Endothelial cell of umbilical vein (primary cell): Measurements from ENCODE around the gene SIRT5. TPM values are rescaled to one million over a fixed set of nuclear protein-coding genes. Genes with fewer than 3 reads are reported as not detected.

Experiments
- BruUV-seq: library from RNA; stranded (reverse); fragments of 400-500 nt; replicated peaks from 2 replicates; lab custom pipeline; 2021; lab: Mats Ljungman, UMichigan
- CTCF ChIA-PET: fragments of 300-600, 350-600 bp; sonication (Branson Sonifier 250); formaldehyde crosslinking; loops from one replicate; lab custom pipeline; 2021; ENCODE audit warnings: antibody characterized with exemption, inconsistent platforms; lab: Charles Lee
- POLR2A ChIA-PET: fragments of 300-600, 350-600 bp; sonication (Branson Sonifier 250); formaldehyde crosslinking; loops from one replicate; lab custom pipeline; 2021; ENCODE audit warnings: antibody characterized with exemption, inconsistent platforms; lab: Charles Lee
- DNase-seq: peaks from one replicate; pipeline ENCODE4 v3.0.0-alpha.2; 2011; ENCODE audit warnings: low read depth, low spot score
- FAIRE-seq: peaks from 2 replicates; lab custom pipeline; 2011; peaks lifted over from hg19 to GRCh38; lab: Jason Lieb, UNC
- H2AFZ ChIP-seq: 2 replicates; pipeline ENCODE4 v1.6.0; 2012; ENCODE audit warnings: low read depth, low read length, control low read depth, inconsistent platforms
- H3K27ac ChIP-seq: 2 replicates; pipeline ENCODE4 v1.5.1; 2011; ENCODE audit warnings: low read depth, mild to moderate bottlenecking, control low read depth, low read length, moderate library complexity; ENCODE audit not compliant: insufficient read depth
- H3K27me3 ChIP-seq, 2 experiments: 2 replicates each; pipeline versions ENCODE4 v1.6.0 to v1.6.1; 2011; ENCODE audit warnings: low read length in 2 of 2, mixed read lengths in 1 of 2; ENCODE audit not compliant: control insufficient read depth in 2 of 2, insufficient read depth in 2 of 2
- H3K36me3 ChIP-seq, 2 experiments: 2 replicates in 1 of 2; 3 replicates in 1 of 2; pipeline ENCODE4 v1.5.1; 2011; ENCODE audit warnings: low read length in 2 of 2, mild to moderate bottlenecking in 1 of 2, moderate library complexity in 1 of 2; ENCODE audit not compliant: control insufficient read depth in 2 of 2, insufficient read depth in 2 of 2; ENCODE audit errors: extremely low read depth in 1 of 2
- H3K4me1 ChIP-seq: 3 replicates; pipeline ENCODE4 v1.5.1; 2011; ENCODE audit warnings: mild to moderate bottlenecking, low read length; ENCODE audit not compliant: control insufficient read depth, insufficient read depth; ENCODE audit errors: extremely low read depth
- H3K4me2 ChIP-seq: 2 replicates; pipeline ENCODE4 v1.6.1; 2011; ENCODE audit warnings: low read length, control low read depth, mixed read lengths; ENCODE audit not compliant: insufficient read depth
- H3K4me3 ChIP-seq, 3 experiments: fragments of 200-600 bp in 1 of 3; sonication (generic), shearing (Covaris generic) in 1 of 3; replicated peaks in 1 of 3; 2 replicates each; pipeline ENCODE4 v1.5.1; 2011 to 2016; ENCODE audit warnings: control low read depth in 3 of 3, low read length in 3 of 3, mild to moderate bottlenecking in 2 of 3, inconsistent platforms in 1 of 3, low read depth in 1 of 3, moderate library complexity in 1 of 3; ENCODE audit not compliant: insufficient read depth in 1 of 3
- H3K79me2 ChIP-seq: 2 replicates; pipeline ENCODE4 v1.6.0; 2012; ENCODE audit warnings: low read length, inconsistent platforms; ENCODE audit not compliant: control insufficient read depth, insufficient read depth
- H3K9ac ChIP-seq: replicated peaks from 2 replicates; pipeline ENCODE3; 2011; ENCODE audit warnings: low read length, control low read depth; ENCODE audit not compliant: insufficient read depth; ENCODE audit errors: extremely low read depth
- H3K9me1 ChIP-seq: replicated peaks from 3 replicates; pipeline ENCODE4 v1.6.0; 2011; ENCODE audit warnings: mild to moderate bottlenecking, low read length; ENCODE audit not compliant: control insufficient read depth, insufficient read depth; ENCODE audit errors: extremely low read depth
- H3K9me3 ChIP-seq: replicated peaks from 2 replicates; pipeline ENCODE4 v1.5.1; 2012; ENCODE audit warnings: low read length, inconsistent platforms; ENCODE audit not compliant: control insufficient read depth, insufficient read depth
- H4K20me1 ChIP-seq: replicated peaks from 2 replicates; pipeline ENCODE3; 2011; ENCODE audit warnings: mild to moderate bottlenecking, low read length; ENCODE audit not compliant: control insufficient read depth, insufficient read depth; ENCODE audit errors: extremely low read depth
- CTCF ChIP-seq, 2 donors: IDR thresholded peaks; 1 replicate in 1 of 2; 2 replicates in 1 of 2; pipeline ENCODE4 v1.5.1; 2011; ENCODE audit warnings: low read length in 2 of 2, mild to moderate bottlenecking in 2 of 2, moderate library complexity in 2 of 2, control low read depth in 1 of 2, inconsistent platforms in 1 of 2, low read depth in 1 of 2; ENCODE audit not compliant: insufficient read depth in 1 of 2; ENCODE audit errors: extremely low read depth in 1 of 2
- EZH2 ChIP-seq: IDR thresholded peaks from 2 replicates; pipeline ENCODE4 v1.6.1; 2012; ENCODE audit warnings: borderline replicate concordance, low read depth, mild to moderate bottlenecking, moderate library complexity, low read length, inconsistent platforms; ENCODE audit not compliant: severe bottlenecking
- FOS ChIP-seq: IDR thresholded peaks from 2 replicates; pipeline ENCODE4 v1.6.1; 2011; ENCODE audit warnings: mild to moderate bottlenecking, low read length, moderate library complexity, borderline replicate concordance; ENCODE audit not compliant: insufficient read depth
- GATA2 ChIP-seq: IDR thresholded peaks from 2 replicates; pipeline ENCODE4 v1.7.0; 2011; ENCODE audit warnings: low read depth, mild to moderate bottlenecking, moderate library complexity, mixed read lengths, low read length; ENCODE audit not compliant: insufficient read length, insufficient read depth
- JUN ChIP-seq: IDR thresholded peaks from 2 replicates; pipeline ENCODE4 v1.6.1; 2011; ENCODE audit warnings: borderline replicate concordance, low read depth; ENCODE audit not compliant: insufficient read length, insufficient read depth
- MYC ChIP-seq: IDR thresholded peaks from one replicate; pipeline ENCODE4 v1.6.1; 2011; ENCODE audit warnings: mild to moderate bottlenecking, low read depth, low read length
- POLR2A ChIP-seq: IDR thresholded peaks from 2 replicates; pipeline ENCODE4 v1.6.1; 2012; ENCODE audit warnings: low read depth, mild to moderate bottlenecking, control low read depth, low read length
- POLR2AphosphoS5 ChIP-seq: IDR thresholded peaks from 2 replicates; pipeline ENCODE4 v1.6.1; 2012; ENCODE audit warnings: low read depth, mild to moderate bottlenecking, control low read depth, low read length, moderate library complexity; ENCODE audit not compliant: insufficient read depth
- dilution Hi-C: fragments of 300-500 bp; cut with MboI; formaldehyde crosslinking; loops from one replicate; pipeline ENCODE4 v1.15.0; 2019; ENCODE audit warnings: low sequenced_read_pairs; ENCODE audit not compliant: extremely low pct_ligation_motif_present
- intact Hi-C: fragments of 100-400 bp; cut with micrococcal nuclease; formaldehyde crosslinking; loops from one replicate; pipeline ENCODE4 v1.10.0; 2022
- polyA plus RNA-seq, 4 experiments: library from polyadenylated mRNA; depleted of rRNA in 3 of 4; stranded (reverse) in 3 of 4; unstranded in 1 of 4; fragments of >200 nt; gene quantifications; 2 replicates each; pipeline versions ENCODE4 v1.2.1 to v1.2.3, GENCODE V29; 2011 to 2012; ENCODE audit warnings: missing spikeins in 1 of 4
- total RNA-seq: library from RNA; stranded (reverse); gene quantifications from 2 replicates; pipeline ENCODE4 v1.2.3, GENCODE V29; 2021
- TF ChIP-seq, protein P1 (sequence below): IDR thresholded peaks from 2 replicates; pipeline ENCODE4 v1.6.1; 2011; ENCODE audit not compliant: insufficient read depth, insufficient read length

SIRT5 gene
- total and polyA plus RNA-seq, 2 donors (not counting 3 experiments of a cell fraction or from before 2014, with no cell fraction given): 4.7 to 7.2 TPM

DNA sequence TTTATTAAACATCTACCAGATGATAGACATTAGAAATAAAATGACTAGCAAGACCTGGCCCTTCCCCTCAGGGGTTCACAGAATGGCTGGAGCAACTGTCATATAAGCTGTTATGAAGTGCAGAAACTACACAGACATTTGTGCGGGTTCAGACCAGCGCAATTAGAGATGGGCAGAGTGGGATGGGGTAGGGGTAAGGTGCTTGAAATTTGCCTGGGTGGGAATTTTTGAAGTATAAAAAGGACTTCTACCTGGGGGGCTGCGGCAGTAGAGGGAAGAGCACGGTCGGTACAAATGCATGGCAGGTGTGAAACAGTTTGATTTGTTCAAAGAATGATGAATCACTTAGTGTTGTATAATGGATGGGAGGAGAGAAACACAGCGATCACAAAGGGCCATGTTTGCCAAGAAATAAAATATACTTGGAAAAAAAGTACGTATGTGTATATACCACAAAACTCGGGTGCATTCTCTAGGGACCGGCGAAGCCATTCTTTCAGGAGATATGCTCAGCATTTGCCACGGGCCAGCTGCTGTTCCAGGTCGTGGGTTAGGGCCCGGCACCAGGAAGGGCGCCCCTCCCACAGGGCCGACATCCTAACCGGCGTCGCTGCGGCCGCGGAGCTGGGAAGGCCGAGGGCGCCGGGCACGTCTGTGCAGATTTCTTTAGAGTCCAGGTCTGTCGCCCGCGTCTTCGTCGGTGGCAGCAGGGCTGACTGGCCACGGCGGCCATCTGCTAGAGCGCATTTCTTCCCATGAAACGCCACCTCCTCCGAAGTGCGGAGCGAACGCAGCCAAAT, 39.9 kb downstream of the SIRT5 start:
- no peak for DNase-seq

GRCh38 chr6:13614926-13615791, 40.8 kb downstream of the SIRT5 start, which contains the start of gene NOL7:
NOL7 (plus strand) TSS chr6:13615335; CDS start chr6:13615359, 24 bp downstream.
- Histone ChIP-seq H3K27me3 (no peaks in the 10 kb centered on the region), H4K20me1 (no peaks in the 10 kb centered on the region), H3K27ac (peak within 1 kb of the TSS; percentile 78), H3K4me1 (peaks cover 17% of the 10 kb centered on the region), H3K79me2 (peaks cover 28% of the 10 kb centered on the region), H3K9ac (peak within 1 kb of the TSS; percentile 94), H3K4me3 (peak within 1 kb of the TSS; percentile 89 to 99 (median 98)), H3K9me3 (no peaks in the 10 kb centered on the region), H2AFZ (peak within 1 kb of the TSS; percentile 65), H3K9me1 (no peaks in the 10 kb centered on the region), H3K36me3 (peaks cover 8 to 22% of the 10 kb centered on the region in 2 experiments), H3K4me2 (peak within 1 kb of the TSS; percentile 70)
- intact Hi-C loops: loop anchor here (1.0 to 10.0 kb wide), 10 partner anchors 41 to 980 kb away; partner anchors contain the start of genes GFOD1, MCUR1, SIRT5 and TBC1D7
- POLR2A ChIA-PET: interaction anchor here (0.7 to 2.0 kb wide), 4 partner anchors 40 to 286 kb away, joined by 3 to 7 read pairs (median 5); partner anchors contain the start of genes GFOD1, SIRT5 and TBC1D7
- DNase-seq (peak; percentile 98), FAIRE-seq (peak; percentile 82)
- no TSS peak for BruUV-seq
- dilution Hi-C loops: no loop called here
- CTCF ChIA-PET: interaction anchor here (0.8 to 3.4 kb wide), 29 partner anchors 10 to 703 kb away, joined by 3 to 42 read pairs (median 5); partner anchors contain the start of genes GFOD1, RANBP9, SIRT5 and TBC1D7
- no peak for TF ChIP-seq JUN
- no peak for TF ChIP-seq GATA2
- TF ChIP-seq CTCF (IDR thresholded peaks at IDR 0.05; ENCODE audit: extremely low read depth in 1 of 2, insufficient read depth in 1 of 2, low read depth in 1 of 2, low read length in 2 of 2): peak; percentile 97 to 98
- TF ChIP-seq, protein P1, sequence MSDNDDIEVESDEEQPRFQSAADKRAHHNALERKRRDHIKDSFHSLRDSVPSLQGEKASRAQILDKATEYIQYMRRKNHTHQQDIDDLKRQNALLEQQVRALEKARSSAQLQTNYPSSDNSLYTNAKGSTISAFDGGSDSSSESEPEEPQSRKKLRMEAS: peak; percentile 98
- no peak for TF ChIP-seq EZH2
- peak; percentile 67 for TF ChIP-seq POLR2A
- TF ChIP-seq POLR2AphosphoS5: peak; percentile 90
- TF ChIP-seq FOS: no peak
- peak; percentile 97 for TF ChIP-seq MYC

More for the DNA sequence above, 39.9 kb downstream of the SIRT5 start:
- Histone ChIP-seq H3K9ac (peak overlapping the region; percentile 86), H3K27me3 (no peaks in the 10 kb centered on the region), H3K9me1 (no peaks in the 10 kb centered on the region), H3K4me1 (peaks cover 17% of the 10 kb centered on the region), H3K27ac (peak overlapping the region; percentile 78), H3K79me2 (peaks cover 27% of the 10 kb centered on the region), H3K9me3 (no peaks in the 10 kb centered on the region), H3K4me3 (peak overlapping the region; percentile 48 to 99 (median 89)), H3K36me3 (peaks cover 7 to 19% of the 10 kb centered on the region in 2 experiments), H3K4me2 (peak overlapping the region; percentile 56), H2AFZ (peak overlapping the region; percentile 63), H4K20me1 (no peaks in the 10 kb centered on the region)
- TF ChIP-seq POLR2A: no peak
- CTCF ChIA-PET: interaction anchor here (0.9 to 3.4 kb wide), 20 partner anchors 10 to 703 kb away, joined by 3 to 42 read pairs (median 6); partner anchors contain the start of genes GFOD1, RANBP9, SIRT5 and TBC1D7
- no peak for FAIRE-seq
- POLR2A ChIA-PET: interaction anchor here (0.7 to 2.0 kb wide), 4 partner anchors 39 to 286 kb away, joined by 3 to 7 read pairs (median 5); partner anchors contain the start of genes GFOD1, SIRT5 and TBC1D7
- intact Hi-C loops: loop anchor here (2.0 to 10.0 kb wide), 2 partner anchors 86 to 980 kb away; no protein-coding TSS in a partner anchor
- dilution Hi-C loops: no loop called here
- TSS peak; percentile 80 for BruUV-seq
